Inflammatory macrophage (primary cell): ENCODE measurements around the gene OGFOD2.

Experiments
- DNase-seq, 2 donors: peaks; one replicate each; pipeline ENCODE4 v3.0.0-alpha.2; 2020 to 2022

The OGFOD2 gene

DNA sequence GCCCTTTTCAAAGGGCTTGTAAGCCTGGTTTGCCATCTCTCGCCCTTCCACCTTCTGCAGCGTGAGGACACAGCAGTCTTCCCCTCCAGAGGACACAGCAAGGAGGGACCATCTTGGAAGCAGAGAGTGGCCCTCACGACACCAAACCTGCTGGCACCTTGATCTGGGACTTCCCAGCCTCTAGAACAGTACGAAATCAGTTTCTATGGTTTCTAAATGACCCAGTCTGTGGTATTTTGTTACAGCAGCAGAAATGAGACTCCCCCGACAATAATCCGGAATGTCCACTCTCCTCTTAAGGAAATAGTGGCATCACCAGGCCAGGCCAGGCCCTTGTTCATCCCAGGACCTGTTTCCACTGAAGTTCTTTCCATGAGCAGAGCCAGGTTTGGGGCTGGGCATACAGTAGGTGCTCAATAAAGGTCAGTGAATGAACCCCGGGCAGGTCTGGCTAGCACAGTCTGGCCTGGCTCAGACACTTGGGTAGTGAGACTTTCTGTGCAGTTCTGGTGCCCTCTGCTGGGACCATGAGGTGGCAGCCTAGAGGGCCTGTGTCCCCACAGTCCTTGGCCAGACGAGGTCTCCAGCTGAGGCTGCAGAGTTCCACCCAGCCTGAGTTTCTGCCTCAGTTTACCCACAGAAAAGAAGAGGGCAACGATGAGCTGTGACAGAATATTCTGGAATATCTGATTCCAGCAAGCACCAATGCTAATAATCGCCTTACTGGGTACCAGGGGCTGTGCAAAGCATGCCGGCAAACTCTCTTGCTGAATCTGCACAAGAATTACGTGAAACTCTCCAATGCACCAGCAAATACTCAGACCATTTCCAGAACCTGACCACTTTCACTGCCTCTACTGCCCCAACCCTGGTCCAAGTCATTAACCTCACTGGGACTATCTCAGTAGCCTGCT lies 22.8 kb upstream of the OGFOD2 start:
- peak; percentile 77 to 83 for DNase-seq

DNA sequence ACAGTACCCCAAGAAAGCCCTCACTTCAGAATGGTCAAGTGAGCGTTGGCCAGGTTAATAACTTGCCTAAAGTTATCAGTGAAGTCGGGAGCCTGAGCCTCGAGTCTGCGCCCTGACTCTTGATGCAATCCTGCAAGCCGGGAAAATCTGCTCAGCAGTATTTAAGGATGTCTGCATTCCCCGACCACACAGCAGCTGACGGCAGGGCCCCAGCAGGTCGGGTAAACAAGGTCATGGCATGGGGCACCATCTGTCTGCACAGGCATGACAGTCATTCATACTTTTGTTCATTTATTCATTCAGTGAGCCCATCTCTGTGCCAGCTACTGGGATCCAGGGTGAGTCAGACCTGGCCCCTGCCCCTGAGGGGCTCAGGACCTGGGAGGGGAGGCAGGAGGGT lies 19.9 kb upstream of the OGFOD2 start:
- no peak for DNase-seq

DNA sequence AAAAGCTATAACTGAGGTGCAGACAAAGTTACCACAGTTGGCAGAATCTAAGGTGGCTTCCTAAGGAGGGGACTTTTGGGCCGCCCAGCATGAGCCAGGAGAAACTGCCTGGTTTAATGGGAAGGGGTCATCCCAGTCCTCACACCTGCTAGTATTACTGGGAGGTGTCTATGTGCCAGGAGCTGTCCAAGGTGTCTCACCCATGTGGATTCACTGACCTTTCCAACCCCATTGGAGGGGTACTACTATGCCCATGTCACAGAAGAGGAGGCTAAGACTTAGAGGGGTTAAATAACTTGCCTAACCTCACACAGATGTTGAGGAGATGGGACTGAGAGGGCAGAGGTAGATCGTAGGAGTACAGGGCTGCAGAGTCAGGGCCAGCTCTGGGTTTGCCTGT lies 19.0 kb upstream of the OGFOD2 start:
- DNase-seq, result no peak

DNA sequence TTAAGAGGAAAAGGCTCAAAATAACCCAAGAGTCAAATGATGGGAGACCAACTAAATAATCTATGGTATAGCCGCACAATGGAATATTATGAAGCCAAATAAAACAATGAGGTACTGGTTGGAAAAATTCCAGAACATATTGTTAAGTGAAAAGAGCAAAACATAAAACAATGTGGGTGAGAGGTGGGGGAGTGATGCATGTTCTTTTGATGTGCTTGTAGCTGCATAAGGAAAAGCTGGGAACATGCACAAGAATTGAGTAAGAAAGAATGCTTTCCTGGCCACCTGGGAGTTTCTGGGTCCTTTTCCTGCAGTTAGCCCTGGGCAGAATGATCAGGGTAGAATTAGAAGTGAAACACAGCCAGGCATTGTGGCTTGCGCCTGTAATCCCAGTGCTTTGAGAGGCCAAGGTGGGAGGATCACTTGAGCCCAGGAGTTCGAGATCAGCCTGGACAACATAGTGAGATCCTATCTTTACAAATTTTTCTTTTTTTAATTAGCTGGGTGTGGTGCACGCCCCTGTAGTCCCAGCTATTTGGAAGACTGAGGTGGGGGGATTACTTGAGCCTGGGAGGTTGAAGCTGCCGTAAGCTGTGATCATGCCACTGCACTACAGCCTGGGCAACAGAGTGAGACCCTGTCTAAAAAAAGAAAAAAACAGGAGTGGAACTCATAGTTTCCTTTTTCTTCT lies 16.7 kb upstream of the OGFOD2 start:
- DNase-seq, result no peak

DNA sequence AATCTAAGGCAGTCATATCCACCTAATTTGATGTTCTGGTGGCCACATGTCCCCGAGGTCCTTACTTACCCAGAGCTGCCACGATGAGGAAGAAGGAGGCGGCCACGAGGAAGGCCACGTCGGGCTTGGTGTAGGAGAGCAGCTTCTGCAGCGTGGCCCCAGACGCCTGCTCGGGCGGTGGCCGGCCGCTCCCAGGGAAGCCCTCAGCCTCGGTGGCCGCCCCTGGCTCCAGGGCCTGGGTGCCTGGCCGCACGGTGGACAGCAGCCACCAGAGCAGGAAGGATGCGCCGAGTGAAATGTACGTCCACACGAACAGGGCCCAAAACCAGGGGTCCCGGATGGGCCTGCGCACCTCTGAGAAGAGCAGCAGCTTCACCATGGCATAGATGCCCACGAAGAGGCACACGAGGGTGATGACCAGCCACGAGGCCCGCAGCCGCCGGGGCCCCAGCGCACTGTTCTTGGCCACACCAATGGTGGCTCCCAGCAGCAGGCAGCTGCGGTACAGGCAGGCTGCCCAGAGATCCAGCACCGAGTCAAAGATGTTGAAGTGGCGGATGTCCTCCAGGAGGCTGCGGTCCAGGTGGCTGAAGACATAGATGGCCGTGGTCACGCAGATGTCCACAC lies 15.4 kb upstream of the OGFOD2 start:
- DNase-seq, result no peak

DNA sequence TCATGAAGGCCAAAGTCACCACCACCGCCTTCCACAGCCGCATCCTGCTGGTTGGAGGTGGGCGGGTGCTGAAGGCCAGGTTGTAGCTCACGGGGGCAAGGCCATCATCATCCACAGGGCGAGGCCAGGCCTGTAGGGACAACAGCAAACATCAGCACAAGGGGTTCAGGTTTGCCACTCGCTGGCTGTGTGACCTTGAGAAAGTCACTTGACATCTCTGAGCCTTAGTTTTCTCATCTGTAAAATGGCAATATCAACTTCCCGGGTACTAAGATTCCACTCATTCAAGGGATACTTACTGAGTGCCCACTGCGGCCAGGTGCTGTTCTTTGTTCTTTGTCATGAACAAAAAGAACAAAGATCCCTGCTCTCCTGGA lies 14.9 kb upstream of the OGFOD2 start:
- no peak for DNase-seq

DNA sequence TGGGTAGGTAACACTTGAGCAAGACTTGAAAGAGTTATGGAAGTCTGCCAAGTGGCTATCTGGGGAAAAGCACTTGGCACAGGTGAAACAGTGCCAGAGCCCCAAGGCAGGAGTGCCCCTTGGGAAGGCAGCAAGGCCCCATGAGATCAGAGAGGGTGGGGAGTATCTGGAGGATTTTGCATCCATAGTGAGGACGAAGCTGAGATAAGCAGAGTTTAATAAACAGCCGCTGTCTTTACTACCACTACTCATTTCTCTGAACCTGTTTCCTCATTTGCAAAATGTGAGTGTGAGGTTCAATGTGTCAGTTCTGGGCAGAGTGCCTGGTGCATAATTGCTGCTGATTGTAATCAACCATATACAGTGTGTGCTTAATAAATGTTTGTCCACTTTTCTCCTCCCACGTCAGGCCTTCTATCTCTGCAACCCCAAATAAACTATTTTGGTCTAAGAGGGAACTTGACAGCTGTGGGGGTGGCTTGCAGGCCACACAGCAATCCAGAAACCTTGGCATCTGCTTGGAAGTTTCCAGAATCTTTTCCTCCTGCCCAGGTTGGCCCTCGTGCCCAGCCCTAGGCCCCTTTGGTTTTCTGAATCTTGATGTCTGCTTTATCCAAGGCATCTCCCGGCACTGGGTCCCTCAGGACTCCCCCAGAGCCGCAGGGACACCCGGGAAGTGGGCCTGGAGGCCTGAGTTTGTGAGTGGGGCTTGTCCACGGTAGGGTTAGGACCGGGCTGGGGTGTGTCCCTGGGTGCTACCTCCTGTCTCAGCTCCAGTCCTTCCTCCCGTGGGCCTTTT lies 13.3 kb upstream of the OGFOD2 start:
- DNase-seq, result peak; percentile 21 to 67

DNA sequence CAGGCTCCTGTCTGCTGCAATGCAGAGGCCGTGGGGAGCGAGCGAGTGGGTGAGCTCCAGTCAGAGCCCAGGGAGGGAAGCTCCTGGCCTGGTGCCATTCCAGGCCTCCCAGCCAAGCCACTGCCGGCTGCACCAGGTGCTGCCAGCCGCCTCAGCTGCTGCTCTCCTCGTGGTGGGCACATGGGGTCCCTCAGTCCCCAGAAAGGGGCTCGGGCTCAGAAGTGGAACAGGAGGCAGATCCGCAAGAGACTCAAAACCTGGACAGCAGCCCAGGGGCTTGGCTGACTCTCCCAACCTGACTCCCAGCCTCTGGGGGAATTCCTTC lies 11.1 kb upstream of the OGFOD2 start:
- DNase-seq, result peak; percentile 22 to 75

DNA sequence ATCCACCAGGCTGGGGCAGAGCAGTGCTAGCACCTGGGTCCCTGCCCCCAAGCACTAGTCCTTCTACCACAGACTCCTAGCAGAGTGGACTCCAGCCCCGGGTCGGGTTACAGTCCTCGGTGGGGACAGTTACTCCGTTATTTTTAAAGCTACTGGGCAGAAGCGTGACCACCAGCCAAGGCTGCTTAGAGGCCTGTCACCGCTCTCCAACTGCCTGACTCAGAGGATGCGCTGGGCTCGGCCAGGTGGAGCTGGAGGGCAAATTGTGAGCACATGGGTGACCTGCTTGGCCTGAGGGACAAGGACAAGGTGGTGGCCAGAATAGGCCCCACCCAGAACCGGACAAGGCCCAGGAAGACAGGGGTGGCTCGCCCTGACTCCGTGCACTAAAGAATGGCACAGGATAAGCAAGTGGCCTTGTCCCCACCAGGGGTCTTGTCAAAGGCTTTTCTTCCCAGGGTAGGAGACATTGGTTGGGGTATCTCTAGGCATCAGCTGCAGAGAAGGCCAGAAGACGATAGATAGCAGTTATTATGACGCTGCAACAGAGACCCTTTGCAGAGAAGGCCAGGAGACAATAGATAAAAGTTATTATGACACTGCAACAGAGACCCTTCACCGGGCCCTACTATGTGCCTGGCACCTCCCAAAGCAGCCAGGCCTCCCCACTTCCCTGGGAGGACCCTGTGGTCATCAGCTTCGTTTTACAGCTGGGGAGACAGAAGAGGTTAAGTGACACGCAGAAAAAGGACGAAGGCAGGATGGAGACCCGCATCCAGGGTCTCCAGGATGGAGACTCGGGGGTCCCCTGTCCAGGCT lies 10.4 kb upstream of the OGFOD2 start:
- DNase-seq, result no peak

DNA sequence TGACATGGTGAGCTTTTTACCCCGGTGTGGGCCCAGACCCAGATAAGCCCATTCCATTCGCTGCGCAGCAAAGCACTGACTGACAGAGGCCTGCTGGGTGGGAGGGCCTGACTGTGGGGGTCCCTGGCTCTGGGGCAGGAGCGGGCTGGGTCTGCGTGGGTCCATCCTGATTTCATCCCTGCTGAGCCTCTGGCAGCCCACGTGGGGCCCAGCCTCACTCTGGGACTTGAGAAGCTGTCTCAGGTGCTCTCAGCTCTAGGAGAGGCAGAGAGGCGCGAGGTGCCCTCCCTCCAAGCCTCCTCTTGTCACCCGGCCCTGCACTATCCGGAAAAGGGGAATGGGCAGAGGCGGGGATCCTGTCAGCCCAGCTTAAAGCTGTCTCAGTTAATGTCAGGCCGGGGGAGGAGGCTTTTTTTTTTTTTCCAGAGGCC lies 9.7 kb upstream of the OGFOD2 start:
- no peak for DNase-seq

DNA sequence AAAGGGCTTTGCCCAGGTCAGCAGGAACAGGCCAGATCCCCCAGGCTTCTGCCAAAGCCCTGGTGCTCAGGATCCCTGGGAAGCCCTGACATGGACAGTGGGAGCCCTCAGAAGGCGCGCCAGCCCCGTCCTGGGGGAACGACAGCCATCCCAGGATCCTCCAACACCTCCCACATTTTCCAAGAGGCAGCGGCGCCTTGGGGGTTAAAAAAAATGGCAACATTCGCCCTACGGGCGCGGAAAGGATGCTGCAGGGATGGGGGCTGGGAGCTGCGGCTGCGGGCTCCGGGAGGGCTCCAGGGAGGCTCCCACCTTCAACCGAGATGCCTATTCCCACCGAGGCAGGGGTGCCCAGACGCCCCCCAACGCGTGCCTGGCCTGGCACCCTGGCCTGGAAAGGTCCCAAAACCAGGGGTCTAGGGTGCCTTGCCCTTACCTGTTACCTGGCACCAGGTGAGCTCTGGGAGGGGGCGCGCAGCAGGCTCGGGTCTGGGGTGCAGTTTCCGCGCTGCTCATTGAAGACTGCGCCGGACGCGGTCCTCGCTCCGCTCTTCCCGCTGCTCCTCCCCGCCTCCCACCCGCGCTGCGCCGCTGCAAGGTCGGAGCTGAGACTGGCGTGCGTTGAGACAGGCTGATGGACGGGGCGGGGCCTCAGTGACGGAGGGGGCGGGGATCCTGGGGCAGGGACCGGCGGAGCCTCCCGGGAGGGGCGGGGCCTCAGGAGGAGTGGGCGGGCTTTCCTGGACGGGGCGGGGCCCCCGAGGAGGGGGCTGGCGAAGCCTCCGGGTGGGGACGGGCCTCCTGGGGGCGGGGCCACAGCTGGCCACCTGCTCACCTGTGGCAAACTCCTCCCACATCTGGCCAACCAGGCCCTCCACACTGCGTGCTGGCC lies 8.9 kb upstream of the OGFOD2 start, which contains the start of gene ABCB9:
Gene ABCB9 (minus strand): TSS at position 613 of the 892 bp plus-strand sequence. CDS start 6,228 bp downstream, outside the sequence.
- DNase-seq, result peak; percentile 91 to 95

DNA sequence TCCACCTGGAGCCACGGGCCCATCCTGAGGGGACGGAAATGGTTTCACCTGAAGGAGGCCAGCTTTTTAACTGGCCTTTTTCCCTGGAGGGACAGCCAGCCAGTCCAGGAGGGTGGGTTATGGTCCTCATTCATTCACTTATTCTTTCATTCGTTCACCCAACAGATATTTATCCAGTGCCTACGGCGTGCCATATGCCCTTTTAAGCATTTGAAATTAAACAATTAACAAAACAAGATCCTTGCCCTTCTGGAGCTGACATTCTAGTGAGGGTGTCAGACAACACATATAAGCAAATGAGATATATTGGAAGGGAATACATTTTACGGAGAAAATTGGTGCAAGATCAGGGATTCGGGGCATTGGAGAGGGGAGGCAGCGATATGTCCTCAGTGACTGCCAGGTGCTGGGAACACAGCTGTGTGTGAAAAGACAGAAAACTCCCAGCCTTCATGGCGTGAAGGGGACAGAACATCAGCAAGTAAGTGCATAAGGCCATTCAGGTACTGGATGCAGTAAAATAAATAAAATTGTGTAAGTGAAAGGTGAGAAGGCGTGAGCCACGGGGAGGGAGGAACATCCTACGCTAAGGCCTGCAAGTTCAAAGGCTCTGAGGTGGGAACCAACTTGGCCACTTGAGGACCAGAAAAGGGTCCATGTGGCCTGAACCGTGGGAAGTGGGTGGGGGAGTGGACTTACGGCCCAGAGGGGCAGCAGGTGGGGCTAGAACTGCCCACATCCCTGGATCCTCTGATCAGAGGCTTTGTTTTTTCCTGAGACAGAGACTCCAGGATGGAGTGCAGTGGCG lies 8.1 kb upstream of the OGFOD2 start:
- DNase-seq, result no peak

DNA sequence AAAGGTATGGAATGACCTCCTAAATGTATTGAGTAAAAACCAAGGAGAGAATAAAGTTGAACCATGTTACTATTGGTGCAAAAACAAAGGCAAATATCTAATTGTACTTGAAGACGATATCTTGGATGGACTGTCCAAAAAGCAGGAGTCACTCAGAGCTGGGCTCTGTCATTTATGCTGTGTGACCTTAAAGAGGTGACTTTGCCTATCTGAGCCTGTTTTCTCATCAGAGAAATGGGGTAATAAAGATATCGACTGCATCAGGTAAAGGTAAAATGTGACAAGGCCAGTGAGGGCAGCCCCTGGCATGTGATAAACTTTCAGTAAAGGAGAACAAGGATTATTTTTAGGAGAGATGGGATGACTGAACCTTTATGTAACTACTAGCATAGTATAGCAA lies 6.9 kb upstream of the OGFOD2 start:
- no peak for DNase-seq

DNA sequence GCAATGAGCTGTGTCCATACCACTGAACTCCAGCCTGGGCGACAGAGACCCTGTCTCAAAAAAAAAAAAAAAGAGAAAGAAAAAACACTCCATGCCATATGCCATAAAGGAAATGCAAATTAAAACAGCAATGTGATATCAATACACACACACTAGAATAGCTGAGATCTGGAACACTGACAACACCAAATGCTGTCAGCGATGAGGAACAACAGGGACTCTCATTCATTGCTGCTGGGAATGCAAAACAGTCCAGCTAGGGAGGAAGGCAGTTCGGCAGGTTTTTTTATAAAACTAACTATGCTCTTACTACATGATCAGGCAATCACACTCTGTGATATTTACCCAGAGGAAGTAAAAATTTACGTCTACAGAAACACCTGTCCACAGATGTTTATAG lies 5.4 kb upstream of the OGFOD2 start:
- no peak for DNase-seq

DNA sequence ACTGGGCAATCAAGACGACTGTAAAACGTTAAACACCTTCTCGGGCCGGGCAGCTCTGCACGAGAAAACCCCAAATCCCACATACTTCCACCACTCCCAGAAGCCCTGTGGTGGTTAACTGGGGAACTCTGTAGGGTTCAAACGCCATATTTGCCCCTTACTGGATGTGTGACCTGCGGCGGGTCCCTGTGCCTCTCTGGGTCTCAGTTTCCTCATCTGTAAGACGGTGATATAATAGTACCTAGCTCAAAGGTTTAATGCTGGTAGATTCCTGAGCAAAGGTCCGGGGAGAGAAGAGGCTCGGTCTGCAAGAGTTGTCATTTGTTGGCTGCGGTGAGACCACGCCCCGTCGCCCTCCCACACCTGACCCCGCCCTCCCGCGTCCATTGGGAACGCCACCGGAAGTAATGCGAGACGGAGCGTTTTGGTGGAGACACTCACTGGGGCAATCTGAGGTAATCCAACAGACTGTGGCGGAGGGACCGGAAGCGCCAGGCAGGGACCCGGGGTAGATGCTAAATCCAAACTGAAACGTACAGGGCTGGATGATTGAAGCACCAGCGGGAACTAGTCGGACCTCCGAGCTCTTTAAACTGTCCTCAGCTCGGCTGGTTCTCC lies 661 bp upstream of the OGFOD2 start:
- peak; percentile 99 for DNase-seq

DNA sequence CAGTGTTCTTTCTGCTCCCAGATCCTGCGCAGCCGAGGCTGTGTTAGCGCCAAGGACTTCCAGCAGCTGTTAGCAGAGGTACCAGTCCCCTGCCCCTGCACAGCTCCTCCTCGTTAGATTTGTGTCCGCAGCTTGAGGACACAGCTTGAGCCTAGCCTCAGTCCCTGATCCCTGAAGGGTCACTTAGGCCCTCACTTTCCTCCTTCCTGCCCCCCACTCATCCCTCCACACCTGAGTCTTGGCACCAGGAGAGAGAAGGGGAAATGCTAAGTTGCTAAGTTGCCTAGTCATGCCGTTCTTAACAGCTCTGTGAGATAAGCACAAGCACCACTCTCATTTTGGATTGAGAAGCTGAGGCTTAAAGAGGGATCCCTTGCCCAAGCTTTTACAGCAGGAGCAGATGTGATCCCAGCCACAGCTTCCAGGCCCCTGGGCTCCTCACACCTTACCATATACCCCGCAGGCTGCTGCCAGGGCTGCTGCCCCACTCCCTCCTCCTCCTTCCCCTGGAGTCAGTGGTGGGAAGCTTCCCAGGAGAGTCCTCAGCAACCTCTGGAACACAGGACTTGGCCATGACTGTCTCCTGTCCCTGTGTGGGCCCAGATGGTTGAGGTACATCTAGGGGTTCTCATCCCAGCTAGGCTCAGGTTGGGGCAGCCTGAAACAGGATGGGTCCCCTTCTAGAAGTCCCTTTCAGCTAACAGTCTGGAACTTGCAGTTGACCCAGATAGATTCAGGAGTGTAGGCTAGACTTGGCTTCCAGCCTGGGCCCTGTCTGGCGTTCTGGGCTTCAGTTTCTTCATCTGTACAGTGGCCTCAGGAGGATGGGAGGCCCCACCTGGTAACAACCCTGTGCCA lies 975 bp downstream of the OGFOD2 start:
- DNase-seq, result no peak

DNA sequence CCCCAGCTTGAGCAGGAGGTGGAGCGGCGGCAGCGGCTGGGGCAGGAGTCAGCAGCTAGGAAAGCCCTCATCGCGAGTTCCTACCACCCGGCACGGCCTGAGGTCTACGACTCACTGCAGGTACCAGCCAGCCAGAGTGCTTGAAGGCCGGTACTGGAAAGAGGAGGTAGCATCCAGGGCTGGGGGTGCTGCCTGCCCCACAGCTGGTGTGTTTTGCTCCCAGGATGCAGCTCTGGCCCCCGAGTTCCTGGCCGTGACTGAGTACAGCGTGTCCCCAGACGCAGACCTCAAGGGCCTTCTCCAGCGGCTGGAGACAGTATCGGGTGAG lies 1.6 kb downstream of the OGFOD2 start:
- DNase-seq, result no peak

DNA sequence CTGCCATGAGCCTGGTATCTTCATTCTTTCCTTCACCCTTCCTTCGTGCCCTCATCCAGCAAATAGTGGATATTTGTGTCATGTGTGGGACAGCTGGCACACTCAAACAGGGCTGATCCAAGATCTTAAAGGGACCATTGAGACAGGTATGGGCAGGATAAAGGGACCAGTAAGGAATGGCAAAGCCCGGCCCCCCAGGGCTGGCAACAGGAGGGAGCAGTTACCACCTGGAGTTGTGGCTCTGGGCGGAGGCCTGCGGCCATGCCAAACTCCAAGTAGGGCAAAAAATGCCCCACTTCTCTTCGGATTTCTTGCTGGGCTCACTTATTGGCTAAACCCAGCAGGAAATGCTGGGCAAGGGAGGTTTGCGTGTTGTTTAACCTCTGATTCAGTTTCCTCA lies 2.1 kb downstream of the OGFOD2 start:
- DNase-seq, result no peak
